ENCODE data around the gene ARL17B. TPM values are rescaled to one million over a fixed set of nuclear protein-coding genes. Genes with fewer than 3 reads are reported as not detected.
"Not testable (repeated sequence)": the region's sequence is repeated elsewhere in the genome, so short reads cannot be mapped to it uniquely, and the experiment has no call there.

Gene ARL17B
- total and polyA plus RNA-seq, 2 of the 4 experiments (the other 2 are of a cell fraction) = 4.8 to 6.5 TPM

DNA sequence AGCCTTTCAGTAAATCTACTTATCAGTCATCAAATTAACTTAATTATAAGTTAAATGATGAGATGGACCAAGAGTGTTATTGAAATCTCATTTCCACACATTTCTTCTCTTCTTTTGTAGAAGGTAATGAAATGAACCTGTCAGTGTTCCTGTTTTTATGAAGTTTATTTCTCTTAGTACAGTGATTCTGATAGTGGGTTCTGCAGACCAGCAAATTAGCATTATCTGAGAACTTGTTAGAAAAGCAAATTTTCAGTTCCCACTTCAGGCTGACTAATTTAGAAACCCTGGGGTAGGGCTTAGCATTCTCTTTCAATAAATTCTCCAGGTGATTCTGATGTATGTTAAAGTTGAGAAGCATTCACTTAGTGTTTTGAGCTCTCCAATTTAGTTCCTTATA lies 23.9 kb upstream of the ARL17B start:
- H2AK9ac ChIP-seq (replicated peaks; ENCODE audit: low read depth, low read length, poor library complexity); H4K5ac ChIP-seq (ENCODE audit: low read depth, low read length); DNase-seq; H3K9me3 ChIP-seq (ENCODE audit: control insufficient read depth, insufficient read depth, low read length); H2AK5ac ChIP-seq (ENCODE audit: low read depth, low read length); H3K23ac ChIP-seq (ENCODE audit: low read depth, low read length); H2BK120ac ChIP-seq (ENCODE audit: low read depth, low read length); BruUV-seq (replicated peaks); CTCF ChIA-PET; H3K27ac ChIP-seq (ENCODE audit: insufficient read depth, low read length); ATAC-seq (ENCODE audit: low read depth); H3K4me3 ChIP-seq (ENCODE audit: insufficient read depth, low read depth, low read length); H3K4ac ChIP-seq (ENCODE audit: low read depth, low read length); in situ Hi-C loops (cut with MboI; ENCODE audit: low sequenced_read_pairs); H3K56ac ChIP-seq (ENCODE audit: extremely low read depth, insufficient read depth, low read length); H3K9me1 ChIP-seq (ENCODE audit: insufficient read depth, low read length); intact Hi-C loops (cut with micrococcal nuclease); H2AFZ ChIP-seq (replicated peaks; ENCODE audit: low read length, poor library complexity); POLR2A ChIA-PET (ENCODE audit: unreplicated experiment); H3K27me3 ChIP-seq (ENCODE audit: control insufficient read depth, insufficient read depth, low read length); H3K4me1 ChIP-seq (ENCODE audit: control insufficient read depth, insufficient read depth, low read length); H3K18ac ChIP-seq (ENCODE audit: low read depth, low read length); dilution Hi-C loops (cut with HindIII; ENCODE audit: low sequenced_read_pairs, unreplicated experiment); H2BK15ac ChIP-seq (ENCODE audit: low read depth, low read length); H4K20me1 ChIP-seq (ENCODE audit: insufficient read depth, low read length); H3K79me1 ChIP-seq (ENCODE audit: low read depth in 1 of 2, low read length in 2 of 2); H3K4me2 ChIP-seq (ENCODE audit: low read depth, low read length); H3K14ac ChIP-seq (replicated peaks; ENCODE audit: low read depth, low read length); H4K91ac ChIP-seq (ENCODE audit: insufficient read depth, low read depth, low read length); H2BK20ac ChIP-seq (ENCODE audit: low read depth, low read length); H3K9ac ChIP-seq (ENCODE audit: low read depth, low read length); H2BK5ac ChIP-seq (ENCODE audit: low read depth, low read length, poor library complexity, severe bottlenecking); H4K8ac ChIP-seq (ENCODE audit: low read depth in 2 of 2, low read length in 2 of 2); H3K36me3 ChIP-seq (ENCODE audit: control insufficient read depth, insufficient read depth, low read length): not testable (repeated sequence)

DNA sequence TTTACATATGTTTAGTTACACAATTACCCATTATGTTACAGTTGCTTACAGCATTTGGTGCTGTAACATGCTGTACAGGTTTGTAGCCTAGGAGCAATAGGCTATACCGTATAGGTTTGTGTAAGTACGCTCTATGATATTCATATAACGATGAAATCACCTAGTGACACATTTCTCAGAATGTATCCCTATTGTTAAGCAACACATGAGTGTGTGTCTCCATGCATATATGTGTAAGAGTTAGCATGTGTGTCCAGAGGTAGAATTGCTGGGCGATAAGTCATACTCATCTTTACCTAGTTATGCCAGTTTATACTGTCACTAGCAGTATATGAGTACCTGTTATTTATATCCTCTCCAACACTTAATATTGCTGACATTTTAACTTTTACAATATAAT lies 21.6 kb upstream of the ARL17B start:
- H4K5ac ChIP-seq (ENCODE audit: low read depth, low read length); in situ Hi-C loops (cut with MboI; ENCODE audit: low sequenced_read_pairs); dilution Hi-C loops (cut with HindIII; ENCODE audit: low sequenced_read_pairs, unreplicated experiment); H4K8ac ChIP-seq (ENCODE audit: low read depth in 2 of 2, low read length in 2 of 2); H4K91ac ChIP-seq (ENCODE audit: insufficient read depth, low read depth, low read length); H2BK15ac ChIP-seq (ENCODE audit: low read depth, low read length); H3K4me3 ChIP-seq (ENCODE audit: insufficient read depth, low read depth, low read length); H2BK20ac ChIP-seq (ENCODE audit: low read depth, low read length); H3K9me3 ChIP-seq (ENCODE audit: control insufficient read depth, insufficient read depth, low read length); H3K27me3 ChIP-seq (ENCODE audit: control insufficient read depth, insufficient read depth, low read length); H3K9me1 ChIP-seq (ENCODE audit: insufficient read depth, low read length); CTCF ChIA-PET; H3K79me1 ChIP-seq (ENCODE audit: low read depth in 1 of 2, low read length in 2 of 2); H3K36me3 ChIP-seq (ENCODE audit: control insufficient read depth, insufficient read depth, low read length); BruUV-seq (replicated peaks); H2BK5ac ChIP-seq (ENCODE audit: low read depth, low read length, poor library complexity, severe bottlenecking); DNase-seq; H3K27ac ChIP-seq (ENCODE audit: insufficient read depth, low read length); H2BK120ac ChIP-seq (ENCODE audit: low read depth, low read length); H2AK5ac ChIP-seq (ENCODE audit: low read depth, low read length); H3K18ac ChIP-seq (ENCODE audit: low read depth, low read length); H3K9ac ChIP-seq (ENCODE audit: low read depth, low read length); H3K4ac ChIP-seq (ENCODE audit: low read depth, low read length); intact Hi-C loops (cut with micrococcal nuclease); H2AK9ac ChIP-seq (replicated peaks; ENCODE audit: low read depth, low read length, poor library complexity); ATAC-seq (ENCODE audit: low read depth); H3K56ac ChIP-seq (ENCODE audit: extremely low read depth, insufficient read depth, low read length); H3K4me2 ChIP-seq (ENCODE audit: low read depth, low read length); H4K20me1 ChIP-seq (ENCODE audit: insufficient read depth, low read length); H2AFZ ChIP-seq (replicated peaks; ENCODE audit: low read length, poor library complexity); H3K4me1 ChIP-seq (ENCODE audit: control insufficient read depth, insufficient read depth, low read length); H3K23ac ChIP-seq (ENCODE audit: low read depth, low read length); POLR2A ChIA-PET (ENCODE audit: unreplicated experiment); H3K14ac ChIP-seq (replicated peaks; ENCODE audit: low read depth, low read length): not testable (repeated sequence)
- no CpG with 5 or more reads among the region's 4 CpGs for WGBS, 2 experiments (ENCODE audit: extremely low coverage in 2 of 2, insufficient read length in 1 of 2)
